HEK293 (cell line): ENCODE results near the gene STOML1.
A peak's percentile ranks its signal among the peaks of the same experiment; 100 is the strongest.

ENCODE experiments used
- CTCF ChIA-PET: fragments of 350-600 bp; formaldehyde crosslinking; extraction: SDS; loops from one replicate; lab custom pipeline; 2021; ENCODE audit warnings: antibody characterized with exemption; lab: Yijun Ruan, JAX
- POLR2A ChIA-PET: fragments of 300-600 bp; formaldehyde crosslinking; extraction: SDS; loops from one replicate; lab custom pipeline; 2020; ENCODE audit warnings: antibody characterized with exemption, inconsistent platforms; lab: Yijun Ruan, JAX
- H3K27ac ChIP-seq: fragments of 200-500 bp; sonication (Bioruptor generic); 2 replicates; pipeline ENCODE4 v1.5.1; 2014; ENCODE audit warnings: low read depth, low read length, control low read depth, inconsistent platforms; ENCODE audit errors: extremely low read depth
- H3K36me3 ChIP-seq, 2 experiments: fragments of 200-500 bp in 1 of 2; sonication (Bioruptor generic) in 1 of 2; 1 replicate in 1 of 2; 2 replicates in 1 of 2; pipeline ENCODE4 v1.5.1; 2014 to 2017; ENCODE audit warnings: inconsistent platforms in 2 of 2, low read length in 2 of 2; ENCODE audit not compliant: control insufficient read depth in 2 of 2, insufficient read depth in 1 of 2
- H3K4me1 ChIP-seq: fragments of 200-500 bp; sonication (Bioruptor generic); 2 replicates; pipeline ENCODE4 v1.5.1; 2014; ENCODE audit warnings: mild to moderate bottlenecking, low read length, inconsistent platforms; ENCODE audit not compliant: control insufficient read depth, insufficient read depth
- H3K4me3 ChIP-seq: 2 replicates; pipeline ENCODE4 v1.5.1; 2011; ENCODE audit warnings: low read depth, mild to moderate bottlenecking, control low read depth, low read length, moderate library complexity
- H3K9me3 ChIP-seq: fragments of 200-500 bp; sonication (Bioruptor generic); 2 replicates; pipeline ENCODE4 v1.5.1; 2014; ENCODE audit warnings: low read depth, low read length, inconsistent platforms; ENCODE audit not compliant: control insufficient read depth, insufficient read depth
- GLI2 ChIP-seq: fragments of 450-650 bp; formaldehyde crosslinking; IDR thresholded peaks from 2 replicates; pipeline ENCODE4; 2017; ENCODE audit warnings: missing biosample characterization, missing genetic modification characterization, low read depth, borderline replicate concordance
- GLIS1 ChIP-seq: fragments of 450-650 bp; formaldehyde crosslinking; IDR thresholded peaks from 2 replicates; pipeline ENCODE4 v1.5.1; 2016; ENCODE audit warnings: missing biosample characterization, missing genetic modification characterization
- PRDM10 ChIP-seq: fragments of 450-650 bp; formaldehyde crosslinking; IDR thresholded peaks from 2 replicates; pipeline ENCODE4 v1.5.1; 2016; ENCODE audit warnings: missing biosample characterization, missing genetic modification characterization
- TCF7L2 ChIP-seq: IDR thresholded peaks from 2 replicates; pipeline ENCODE4 v1.6.1; 2011; ENCODE audit warnings: low read depth, mild to moderate bottlenecking, inconsistent platforms, low read length, moderate library complexity, borderline replicate concordance
- ZBTB48 ChIP-seq: fragments of 450-650 bp; formaldehyde crosslinking; IDR thresholded peaks from 2 replicates; pipeline ENCODE4 v1.5.1; 2016; ENCODE audit warnings: missing biosample characterization, missing genetic modification characterization
- ZFHX2 ChIP-seq: fragments of 450-650 bp; formaldehyde crosslinking; conservative IDR thresholded peaks from 2 replicates; pipeline ENCODE4 v1.5.1; 2016; ENCODE audit warnings: missing biosample characterization, missing genetic modification characterization
- ZFP37 ChIP-seq: fragments of 450-650 bp; formaldehyde crosslinking; IDR thresholded peaks from 2 replicates; pipeline ENCODE4 v1.5.1; 2016; ENCODE audit warnings: missing biosample characterization, missing genetic modification characterization
- ZFP69B ChIP-seq: fragments of 450-650 bp; formaldehyde crosslinking; IDR thresholded peaks from 2 replicates; pipeline ENCODE4 v1.5.1; 2016; ENCODE audit warnings: missing biosample characterization, missing genetic modification characterization
- ZIC2 ChIP-seq: fragments of 450-650 bp; formaldehyde crosslinking; IDR thresholded peaks from 2 replicates; pipeline ENCODE4 v1.5.1; 2016; ENCODE audit warnings: missing biosample characterization, missing genetic modification characterization
- ZNF175 ChIP-seq: fragments of 450-650 bp; formaldehyde crosslinking; IDR thresholded peaks from 2 replicates; pipeline ENCODE4 v1.5.1; 2016; ENCODE audit warnings: missing biosample characterization, missing genetic modification characterization
- ZNF214 ChIP-seq: fragments of 450-650 bp; formaldehyde crosslinking; IDR thresholded peaks from 2 replicates; pipeline ENCODE4 v1.5.1; 2017; ENCODE audit warnings: missing biosample characterization, mild to moderate bottlenecking, missing genetic modification characterization, borderline replicate concordance
- ZNF324 ChIP-seq: fragments of 450-650 bp; formaldehyde crosslinking; IDR thresholded peaks from 2 replicates; pipeline ENCODE4 v1.5.1; 2016; ENCODE audit warnings: missing biosample characterization, missing genetic modification characterization
- ZNF433 ChIP-seq: fragments of 450-650 bp; formaldehyde crosslinking; IDR thresholded peaks from 2 replicates; pipeline ENCODE4 v1.5.1; 2016; ENCODE audit warnings: missing biosample characterization, missing genetic modification characterization, low read depth
- ZNF510 ChIP-seq: fragments of 450-650 bp; formaldehyde crosslinking; IDR thresholded peaks from 2 replicates; pipeline ENCODE4 v1.5.1; 2018; ENCODE audit warnings: mild to moderate bottlenecking, missing genetic modification characterization, missing biosample characterization; ENCODE audit not compliant: insufficient replicate concordance
- ZNF544 ChIP-seq: fragments of 450-650 bp; formaldehyde crosslinking; IDR thresholded peaks from 2 replicates; pipeline ENCODE4 v1.5.0; 2017; ENCODE audit warnings: missing biosample characterization, missing genetic modification characterization
- ZNF561 ChIP-seq: fragments of 450-650 bp; IDR thresholded peaks from 2 replicates; pipeline ENCODE4 v1.5.1; 2018; ENCODE audit warnings: missing biosample characterization, missing genetic modification characterization, borderline replicate concordance
- ZNF629 ChIP-seq: fragments of 450-650 bp; formaldehyde crosslinking; IDR thresholded peaks from 2 replicates; pipeline ENCODE4 v1.5.1; 2017; ENCODE audit warnings: missing biosample characterization, missing genetic modification characterization
- ZNF639 ChIP-seq: fragments of 450-650 bp; formaldehyde crosslinking; IDR thresholded peaks from 2 replicates; pipeline ENCODE4 v1.5.1; 2016; ENCODE audit warnings: missing biosample characterization, missing genetic modification characterization
- ZNF707 ChIP-seq: fragments of 450-650 bp; formaldehyde crosslinking; IDR thresholded peaks from 2 replicates; pipeline ENCODE4 v1.5.1; 2016; ENCODE audit warnings: missing biosample characterization, missing genetic modification characterization
- ZNF785 ChIP-seq: fragments of 450-650 bp; formaldehyde crosslinking; IDR thresholded peaks from 2 replicates; pipeline ENCODE4 v1.5.1; 2016; ENCODE audit warnings: missing biosample characterization, missing genetic modification characterization
- ZNF792 ChIP-seq: fragments of 450-650 bp; formaldehyde crosslinking; IDR thresholded peaks from 2 replicates; pipeline ENCODE4 v1.5.1; 2016; ENCODE audit warnings: missing biosample characterization, missing genetic modification characterization
- TF ChIP-seq, protein P1 (sequence below): fragments of 450-650 bp; formaldehyde crosslinking; IDR thresholded peaks from 2 replicates; pipeline ENCODE4 v1.5.1; 2017; ENCODE audit warnings: missing biosample characterization, missing genetic modification characterization

The STOML1 gene

DNA sequence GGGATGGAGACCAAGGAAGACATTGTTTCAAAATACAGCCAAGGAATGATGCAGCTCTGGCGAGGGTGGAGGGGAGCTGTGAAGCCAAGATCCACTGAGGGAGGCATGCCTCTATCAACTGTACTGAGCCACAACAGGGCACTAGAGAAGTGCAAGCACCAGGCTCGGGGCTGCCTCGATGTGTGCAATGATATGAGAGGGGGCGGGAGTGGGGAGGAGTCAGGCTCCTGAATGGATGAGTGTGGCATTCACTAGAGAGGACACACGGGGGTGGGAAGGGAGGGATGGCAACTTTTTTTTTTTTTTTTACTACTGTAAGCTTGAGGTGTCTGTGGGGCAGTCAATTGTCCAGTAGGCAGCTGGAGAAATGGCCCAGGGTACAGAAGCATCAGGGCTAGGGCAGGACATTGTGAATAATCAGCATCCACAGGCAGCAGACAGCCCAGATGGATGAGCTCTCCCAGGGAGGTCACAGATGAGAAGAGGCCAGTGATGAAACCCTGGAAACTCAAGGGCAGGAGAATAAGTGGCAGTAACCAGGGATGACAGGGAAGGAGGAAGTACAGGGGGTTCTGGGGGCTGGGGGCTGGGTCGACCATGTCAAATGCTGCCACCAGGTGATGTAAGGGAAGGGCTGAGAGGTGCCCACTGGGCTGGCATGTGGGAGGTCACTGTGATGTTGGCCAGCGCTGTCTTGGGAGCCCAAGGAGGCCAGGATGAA is 5.9 kb downstream of the STOML1 start (continued):
- TF ChIP-seq PRDM10, result 0 out of 2 replicates have a peak, but pooled peaks have one; percentile 25
- TF ChIP-seq ZBTB48 (tag by site-specific recombination), result no peak

DNA sequence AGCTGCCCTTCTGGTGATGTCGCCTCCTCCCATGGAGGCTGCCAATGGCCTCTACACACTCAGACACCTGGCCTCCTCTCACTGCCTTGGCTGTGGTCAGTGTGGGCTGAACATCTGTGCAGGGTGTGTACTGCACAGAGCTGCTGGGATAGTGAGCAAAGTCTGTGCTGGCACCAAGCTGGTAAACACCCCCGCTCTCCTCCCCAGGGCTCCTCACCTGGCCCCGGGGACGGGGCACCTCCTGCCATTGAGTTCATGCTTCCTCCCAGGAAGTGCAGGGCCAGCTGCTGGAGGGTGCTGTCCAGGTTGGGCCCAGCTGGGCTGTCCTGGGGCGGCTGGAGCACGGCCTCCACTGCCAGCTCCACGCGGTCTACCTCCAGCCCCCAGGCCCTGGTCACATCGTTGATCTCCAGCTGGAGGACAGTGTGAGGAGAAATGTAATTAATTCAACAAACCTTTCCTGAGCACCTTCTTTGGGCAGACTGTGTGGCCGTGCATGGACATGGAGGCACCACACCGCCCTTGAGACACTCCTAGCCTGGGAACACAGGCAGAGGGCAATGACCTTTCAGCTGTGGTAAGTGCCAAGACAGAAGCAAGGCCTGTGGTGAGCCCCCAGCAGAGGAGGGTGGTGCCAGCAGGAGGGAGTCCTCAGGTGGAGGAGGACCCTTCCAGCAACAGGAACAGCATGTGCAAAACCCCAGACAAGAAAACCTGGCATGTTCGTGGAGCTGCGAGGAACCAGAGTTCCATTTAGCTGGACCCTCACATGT is 6.8 kb downstream of the STOML1 start:
- TF ChIP-seq ZIC2 (tag by site-specific recombination) (0 out of 2 replicates have a peak, but pooled peaks have one; percentile 38), ZNF175 (no peak), GLIS1 (tag by site-specific recombination) (peak; percentile 9; the same call in 1 of the 2 replicates), ZFHX2 (tag by site-specific recombination) (peak; percentile 20; the same call in 1 of the 2 replicates), ZNF544 (no peak), ZNF214 (tag by site-specific recombination) (no peak), ZFP69B (no peak)
- Histone ChIP-seq H3K9me3 (no peaks in the 10 kb centered on the region), H3K4me1 (peaks cover 12% of the 10 kb centered on the region), H3K4me3 (no peak overlapping the region), H3K27ac (no peak overlapping the region), H3K36me3 (peaks cover 0 to 16% of the 10 kb centered on the region in 2 experiments; a peak in 1 of 3 replicates)
- CTCF ChIA-PET, result interaction anchor here (0.5 to 1.1 kb wide), 3 partner anchors 9 to 52 kb away, joined by 3 to 6 read pairs (median 4); partner anchors contain the start of gene PML
- POLR2A ChIA-PET, result interaction anchor here (0.7 kb wide), 1 partner anchor 9 kb away, joined by 4 read pairs; the partner anchor contains the start of gene PML

- CTCF ChIA-PET, result interaction anchor here (1.6 kb wide), 1 partner anchor 10 kb away, joined by 6 read pairs; the partner anchor contains the start of gene PML
Observed at GRCh38 chr15:73984208-73984979, 7.7 kb downstream of the STOML1 start.

More at GRCh38 chr15:73984208-73984979, 7.7 kb downstream of the STOML1 start:
- H3K27ac ChIP-seq, result no peak overlapping the region
- peaks cover 0 to 16% of the 10 kb centered on the region in 2 experiments; a peak in 1 of 3 replicates for H3K36me3 ChIP-seq
- POLR2A ChIA-PET, result no interaction called here
- no peak overlapping the region for H3K4me3 ChIP-seq
- H3K4me1 ChIP-seq, result peaks cover 12% of the 10 kb centered on the region
- TF ChIP-seq ZNF433 (no peak), ZNF561 (no peak), ZNF707 (tag by site-specific recombination) (no peak), ZNF792 (tag by site-specific recombination) (no peak), ZNF324 (no peak), TCF7L2 (no peak), GLI2 (tag by site-specific recombination) (no peak), ZNF629 (tag by site-specific recombination) (no peak), ZIC2 (tag by site-specific recombination) (no peak), ZFP37 (tag by site-specific recombination) (no peak), ZNF510 (tag by site-specific recombination) (no peak), ZNF785 (tag by site-specific recombination) (no peak), ZNF639 (no peak)
- TF ChIP-seq, protein P1, sequence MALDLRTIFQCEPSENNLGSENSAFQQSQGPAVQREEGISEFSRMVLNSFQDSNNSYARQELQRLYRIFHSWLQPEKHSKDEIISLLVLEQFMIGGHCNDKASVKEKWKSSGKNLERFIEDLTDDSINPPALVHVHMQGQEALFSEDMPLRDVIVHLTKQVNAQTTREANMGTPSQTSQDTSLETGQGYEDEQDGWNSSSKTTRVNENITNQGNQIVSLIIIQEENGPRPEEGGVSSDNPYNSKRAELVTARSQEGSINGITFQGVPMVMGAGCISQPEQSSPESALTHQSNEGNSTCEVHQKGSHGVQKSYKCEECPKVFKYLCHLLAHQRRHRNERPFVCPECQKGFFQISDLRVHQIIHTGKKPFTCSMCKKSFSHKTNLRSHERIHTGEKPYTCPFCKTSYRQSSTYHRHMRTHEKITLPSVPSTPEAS (tag by site-specific recombination), result no peak
- H3K9me3 ChIP-seq, result no peaks in the 10 kb centered on the region
